H1 (cell line): ENCODE data around the gene OLFM2. TPM values are rescaled to one million over a fixed set of nuclear protein-coding genes. Genes with fewer than 3 reads are reported as not detected.

Source experiments
- SIRT6 ChIP-seq: IDR thresholded peaks from one replicate; pipeline ENCODE4 v1.7.1; 2012; ENCODE audit warnings: low read length, inconsistent platforms
- polyA plus RNA-seq, 7 experiments: library from polyadenylated mRNA; depleted of rRNA in 3 of 7; stranded (reverse) in 5 of 7; unstranded in 2 of 7; fragments of >200 nt in 5 of 7; fragments of 200-250 nt in 2 of 7; gene quantifications; 1 replicate in 5 of 7; 2 replicates in 1 of 7; 4 replicates in 1 of 7; pipeline versions ENCODE4 v1.2.1 to v1.2.3, GENCODE V29; 2011 to 2013; ENCODE audit warnings: missing spikeins in 2 of 7, mixed read lengths in 2 of 7
- small RNA-seq: library from polyadenylated mRNA; stranded (forward); fragments of <200 nt; extraction: miRNeasy Mini kit (QIAGEN cat#:217004); gene quantifications from one replicate; pipeline ENCODE3, GENCODE V24; 2013; ENCODE audit not compliant: insufficient read depth
- total RNA-seq: library from RNA; stranded (reverse); fragmentation: NEBNext Ultra II Directional; extraction: Animal tissue kit (Norgen Biotek cat#: 25700); gene quantifications from 2 replicates; pipeline ENCODE4 v1.2.1, GENCODE V29; 2021

Gene OLFM2
- total and polyA plus RNA-seq, 2 of the 8 experiments (the other 6 are each of a cell fraction or from before 2014, with no cell fraction given), result 68.2 to 151 TPM

DNA sequence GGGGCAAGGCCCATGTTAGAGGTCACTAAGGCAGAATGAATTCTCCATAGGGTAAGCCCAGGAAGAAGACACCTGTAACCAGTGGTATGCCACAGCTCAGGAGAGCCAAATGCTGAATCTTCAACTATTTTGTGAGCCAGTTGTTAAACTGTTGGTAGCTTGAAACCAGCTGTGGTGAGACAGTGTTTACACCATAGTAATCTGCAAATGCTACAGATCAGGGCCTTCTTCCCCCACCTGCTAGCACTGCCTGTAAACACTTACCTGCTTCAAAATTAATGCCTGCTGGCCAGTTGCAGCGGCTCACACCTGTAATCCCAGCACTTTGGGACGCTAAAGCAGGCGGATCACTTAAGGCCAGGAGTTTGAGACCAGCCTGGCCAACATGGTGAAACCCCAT, 129.5 kb downstream of the OLFM2 start (continued):
- TF ChIP-seq SIRT6, result no peak

Small RNAs within 50 kb of the gene (small RNA-seq; reads per million reads assigned to genes)
- not detected for gene RF00156

Other genes with a start within 250 kb of the OLFM2 start
- 9.0 and 9.2 TPM in 2 replicates for gene ZNF846, start 167.8 kb downstream of the OLFM2 start, total RNA-seq
- gene ZNF846, start 167.8 kb downstream of the OLFM2 start, polyA plus RNA-seq (2011; rRNA removed), result 4.5 and 4.8 TPM in 2 replicates
- 24.6 and 26.7 TPM in 2 replicates for gene FBXL12, start 117.4 kb downstream of the OLFM2 start, total RNA-seq
- 62.3 and 89.1 TPM in 2 replicates for gene FBXL12, start 117.4 kb downstream of the OLFM2 start, polyA plus RNA-seq (2011; rRNA removed)
- 384 and 416 TPM in 2 replicates for gene UBL5, start 108.6 kb downstream of the OLFM2 start, total RNA-seq
- gene UBL5, start 108.6 kb downstream of the OLFM2 start, polyA plus RNA-seq (2011; rRNA removed), result 1,137 and 1,209 TPM in 2 replicates
- gene PIN1, start 101.2 kb downstream of the OLFM2 start, total RNA-seq, result 78.3 and 88.0 TPM in 2 replicates
- 90.8 and 124 TPM in 2 replicates for gene PIN1, start 101.2 kb downstream of the OLFM2 start, polyA plus RNA-seq (2011; rRNA removed)
- gene COL5A3, start 74.0 kb upstream of the OLFM2 start, total RNA-seq, result 0.74 and 0.75 TPM in 2 replicates
- gene COL5A3, start 74.0 kb upstream of the OLFM2 start, polyA plus RNA-seq (2011; rRNA removed), result 0.67 and 1.2 TPM in 2 replicates
- gene RDH8, start 77.0 kb upstream of the OLFM2 start, total RNA-seq, result not detected in 2 replicates
- 0.38 and 0.58 TPM in 2 replicates for gene RDH8, start 77.0 kb upstream of the OLFM2 start, polyA plus RNA-seq (2011; rRNA removed)
- gene SHFL, start 149.8 kb upstream of the OLFM2 start, total RNA-seq, result 24.5 and 25.3 TPM in 2 replicates
- 37.1 and 47.0 TPM in 2 replicates for gene SHFL, start 149.8 kb upstream of the OLFM2 start, polyA plus RNA-seq (2011; rRNA removed)
- not detected in 2 replicates for gene ANGPTL6, start 166.2 kb upstream of the OLFM2 start, total RNA-seq
- gene ANGPTL6, start 166.2 kb upstream of the OLFM2 start, polyA plus RNA-seq (2011; rRNA removed), result 0.20 and 0.38 TPM in 2 replicates
- gene PPAN, start 169.8 kb upstream of the OLFM2 start, total RNA-seq, result 72.6 and 74.4 TPM in 2 replicates
- 48.8 and 74.7 TPM in 2 replicates for gene PPAN, start 169.8 kb upstream of the OLFM2 start, polyA plus RNA-seq (2011; rRNA removed)
- 17.8 and 18.0 TPM in 2 replicates for gene P2RY11, start 175.2 kb upstream of the OLFM2 start, total RNA-seq
- gene P2RY11, start 175.2 kb upstream of the OLFM2 start, polyA plus RNA-seq (2011; rRNA removed), result 9.2 and 16.2 TPM in 2 replicates
- gene EIF3G, start 183.4 kb upstream of the OLFM2 start, total RNA-seq, result 281 and 284 TPM in 2 replicates
- gene EIF3G, start 183.4 kb upstream of the OLFM2 start, polyA plus RNA-seq (2011; rRNA removed), result 238 and 426 TPM in 2 replicates